HuH-7.5 (cell line): ENCODE data around the gene BSDC1.

Source experiments
- DNase-seq: peaks from one replicate; pipeline ENCODE4 v3.0.0; 2011; ENCODE audit warnings: low spot score

Gene BSDC1

DNA sequence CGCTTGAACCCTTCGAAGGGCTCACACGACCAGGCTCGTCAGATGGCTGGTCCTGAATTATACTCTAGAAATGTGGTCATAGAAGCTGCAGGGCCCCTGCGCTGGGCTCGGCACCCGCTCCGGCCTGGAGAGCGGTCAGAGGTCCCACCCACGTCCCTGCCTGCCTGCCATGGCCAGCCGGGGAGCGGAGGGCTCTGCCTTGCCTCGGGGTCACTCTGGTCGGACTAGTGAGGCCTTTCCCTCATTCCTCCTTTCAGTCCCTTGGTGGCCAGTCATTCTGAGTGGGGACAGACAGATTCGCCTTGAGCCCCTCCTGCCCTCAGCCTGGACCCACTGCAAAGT, 57.7 kb downstream of the BSDC1 start:
- DNase-seq, result no peak

DNA sequence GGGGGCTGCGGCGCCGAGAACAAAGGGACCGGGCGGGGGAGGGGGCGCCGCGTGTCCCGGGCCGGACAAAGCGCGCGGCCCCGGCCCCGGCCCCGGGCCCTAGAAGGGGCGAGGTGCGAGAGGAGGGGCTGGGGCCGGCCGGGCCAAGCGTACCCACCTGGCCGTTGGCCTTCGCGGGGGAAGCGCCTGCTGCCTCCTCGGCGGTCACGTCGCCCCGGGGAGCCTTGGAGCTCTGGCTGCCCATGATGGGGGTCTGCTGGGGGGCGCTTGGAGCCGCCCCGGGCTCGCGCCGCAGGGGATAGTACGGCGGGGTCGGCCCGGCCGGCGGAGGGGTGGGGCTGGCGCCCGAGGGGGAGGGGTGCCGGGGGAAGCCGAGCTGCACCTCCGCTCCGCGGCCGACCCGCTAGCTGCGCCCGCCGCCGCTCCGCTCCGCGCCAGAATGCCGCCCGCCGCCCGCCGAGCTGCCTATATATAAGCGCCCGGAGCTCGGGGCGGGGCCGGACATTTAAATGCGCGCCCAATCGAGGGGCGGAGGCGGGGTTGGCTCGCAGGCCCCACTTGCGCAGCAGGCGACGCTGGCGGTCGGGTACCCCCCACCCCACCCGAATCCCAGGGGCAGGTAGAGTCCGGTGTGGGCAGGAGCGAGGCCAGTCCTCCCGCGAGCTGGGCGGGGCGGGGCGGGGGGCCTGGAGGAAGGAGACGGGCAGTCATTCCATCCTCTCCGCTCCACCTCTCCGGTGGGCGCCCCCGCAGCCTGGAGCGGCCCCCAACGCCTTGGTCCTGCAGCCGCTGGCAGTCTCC, 58.3 kb downstream of the BSDC1 start, which contains the start of gene MARCKSL1:
TSS of gene MARCKSL1 (minus strand) at position 444 of the 801 bp plus-strand sequence. CDS start at position 244, 200 bp downstream.
- peak; percentile 63 for DNase-seq

GRCh38 chr1:32335535-32335789, 58.8 kb downstream of the BSDC1 start:
- no peak for DNase-seq

DNA sequence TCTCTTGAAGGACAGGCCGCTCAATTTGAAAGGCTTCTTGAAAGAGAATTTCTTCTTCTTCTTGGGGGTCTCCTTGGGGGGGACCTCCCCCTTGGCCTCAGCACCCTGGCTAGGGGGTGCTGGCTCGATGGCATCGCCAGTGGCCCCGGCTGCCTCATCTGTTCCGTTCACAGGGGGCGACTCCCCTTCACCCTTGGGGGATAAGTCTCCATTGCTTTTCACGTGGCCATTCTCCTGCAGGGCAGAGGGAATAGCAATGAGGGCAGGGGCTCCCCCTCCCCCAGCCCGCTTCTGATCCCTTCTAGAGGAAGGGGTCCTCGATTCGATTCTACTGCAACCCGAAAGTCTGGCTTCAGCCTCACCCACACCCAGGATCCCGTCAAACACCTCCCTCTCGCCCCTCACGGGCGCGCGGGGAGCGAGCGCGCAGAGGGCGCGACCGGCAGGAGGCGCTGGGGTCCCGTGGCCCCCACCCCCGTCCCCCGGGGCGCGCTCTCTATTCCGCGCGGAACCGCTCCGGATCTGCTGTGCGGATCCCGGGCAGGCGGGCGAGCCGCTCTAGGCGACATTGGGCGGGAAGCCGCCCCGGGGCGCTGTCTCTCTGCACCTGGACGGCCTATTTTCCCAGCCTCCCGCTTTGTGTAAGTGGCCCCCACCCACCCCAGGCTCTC, 59.2 kb downstream of the BSDC1 start:
- peak; percentile 43 for DNase-seq

GRCh38 chr1:32334274-32334861, 59.9 kb downstream of the BSDC1 start:
- no peak for DNase-seq

DNA sequence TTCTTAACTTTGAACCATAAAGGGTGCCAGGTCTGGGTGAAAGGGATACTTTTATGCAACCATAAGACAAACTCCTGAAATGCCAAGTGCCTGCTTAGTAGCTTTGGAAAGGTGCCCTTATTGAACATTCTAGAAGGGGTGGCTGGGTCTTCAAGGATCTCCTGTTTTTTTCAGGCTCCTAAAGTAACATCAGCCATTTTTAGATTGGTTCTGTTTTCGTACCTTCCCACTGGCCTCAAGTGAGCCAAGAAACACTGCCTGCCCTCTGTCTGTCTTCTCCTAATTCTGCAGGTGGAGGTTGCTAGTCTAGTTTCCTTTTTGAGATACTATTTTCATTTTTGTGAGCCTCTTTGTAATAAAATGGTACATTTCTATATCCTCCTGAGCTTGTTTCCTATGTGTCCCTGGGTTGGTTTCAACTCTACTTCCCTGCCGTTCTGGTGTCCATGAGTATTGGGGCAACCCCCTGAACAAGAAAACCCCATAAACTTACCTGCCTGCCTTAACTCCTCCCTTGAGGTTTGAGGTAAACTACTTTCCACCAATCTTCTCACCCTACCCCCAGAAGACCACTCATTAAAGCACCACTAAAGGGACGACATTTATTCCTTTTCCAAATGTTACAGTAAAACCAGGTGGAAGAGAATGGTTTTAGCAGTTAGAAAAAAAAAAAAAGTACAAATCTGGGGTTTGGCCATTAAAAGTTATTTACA, 60.8 kb downstream of the BSDC1 start:
- no peak for DNase-seq

GRCh38 chr1:32332290-32333079, 61.8 kb downstream of the BSDC1 start:
- DNase-seq, result no peak

DNA sequence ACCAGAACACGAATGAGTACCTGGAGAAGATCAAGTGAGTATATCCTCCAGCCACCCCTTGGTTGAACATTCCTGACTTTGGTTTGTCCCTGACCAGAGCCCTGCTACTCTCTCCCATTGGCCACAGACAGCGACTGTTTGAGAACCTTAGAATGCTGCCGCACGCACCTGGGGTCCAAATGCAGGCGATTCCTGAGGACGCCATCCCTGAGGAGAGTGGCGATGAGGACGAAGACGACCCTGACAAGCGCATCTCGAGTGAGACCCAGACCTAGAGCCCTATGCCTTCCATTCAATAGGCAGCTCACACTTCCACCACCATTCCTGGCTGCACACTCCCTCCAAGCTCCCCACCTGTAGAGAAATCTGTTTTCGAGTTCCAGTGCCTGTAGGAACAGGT, 62.7 kb downstream of the BSDC1 start:
- DNase-seq, result no peak

DNA sequence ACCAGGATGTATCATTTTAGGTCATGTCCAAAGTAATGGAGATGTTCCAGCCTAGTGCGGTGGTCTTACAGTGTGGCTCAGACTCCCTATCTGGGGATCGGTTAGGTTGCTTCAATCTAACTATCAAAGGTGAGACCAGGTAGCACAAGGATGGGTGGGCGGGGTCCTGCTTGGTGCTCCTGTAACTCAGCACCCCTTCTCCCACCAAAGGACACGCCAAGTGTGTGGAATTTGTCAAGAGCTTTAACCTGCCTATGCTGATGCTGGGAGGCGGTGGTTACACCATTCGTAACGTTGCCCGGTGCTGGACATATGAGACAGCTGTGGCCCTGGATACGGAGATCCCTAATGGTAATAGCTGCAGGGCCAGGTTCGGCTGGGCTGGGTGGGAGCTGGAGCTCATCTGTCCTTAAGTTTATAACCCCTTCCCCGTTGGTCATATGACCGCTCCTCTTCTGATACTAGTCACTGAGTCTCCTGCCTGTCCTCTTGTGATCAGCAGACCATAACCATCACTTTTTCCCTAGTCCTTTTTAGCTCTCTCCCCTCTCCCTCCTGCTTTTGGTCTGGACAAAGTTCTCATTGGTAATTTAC, 63.6 kb downstream of the BSDC1 start:
- no peak for DNase-seq

- no peak for DNase-seq
Observed at GRCh38 chr1:32329931-32330466, 64.2 kb downstream of the BSDC1 start.

DNA sequence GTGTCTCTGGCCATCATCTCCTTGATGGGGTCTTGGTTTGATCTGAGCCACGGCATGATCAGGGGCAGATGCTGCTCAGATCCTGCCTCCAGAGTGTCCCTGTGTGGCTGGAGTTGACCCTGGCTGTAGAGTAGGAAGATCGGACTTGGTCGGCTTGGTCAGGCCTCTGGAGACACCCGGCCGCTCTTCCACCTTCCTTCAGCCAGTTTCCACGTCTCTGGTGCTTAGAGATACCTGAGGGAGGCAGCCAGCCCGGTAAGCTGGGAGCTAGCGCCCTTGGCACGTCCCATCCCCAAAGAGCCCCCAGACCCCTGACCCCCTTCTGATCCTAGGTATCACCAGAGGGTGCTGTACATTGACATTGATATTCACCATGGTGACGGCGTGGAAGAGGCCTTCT, 67.0 kb downstream of the BSDC1 start:
- DNase-seq, result no peak

- DNase-seq, result no peak
Observed at GRCh38 chr1:32321712-32322291, 72.4 kb downstream of the BSDC1 start.

DNA sequence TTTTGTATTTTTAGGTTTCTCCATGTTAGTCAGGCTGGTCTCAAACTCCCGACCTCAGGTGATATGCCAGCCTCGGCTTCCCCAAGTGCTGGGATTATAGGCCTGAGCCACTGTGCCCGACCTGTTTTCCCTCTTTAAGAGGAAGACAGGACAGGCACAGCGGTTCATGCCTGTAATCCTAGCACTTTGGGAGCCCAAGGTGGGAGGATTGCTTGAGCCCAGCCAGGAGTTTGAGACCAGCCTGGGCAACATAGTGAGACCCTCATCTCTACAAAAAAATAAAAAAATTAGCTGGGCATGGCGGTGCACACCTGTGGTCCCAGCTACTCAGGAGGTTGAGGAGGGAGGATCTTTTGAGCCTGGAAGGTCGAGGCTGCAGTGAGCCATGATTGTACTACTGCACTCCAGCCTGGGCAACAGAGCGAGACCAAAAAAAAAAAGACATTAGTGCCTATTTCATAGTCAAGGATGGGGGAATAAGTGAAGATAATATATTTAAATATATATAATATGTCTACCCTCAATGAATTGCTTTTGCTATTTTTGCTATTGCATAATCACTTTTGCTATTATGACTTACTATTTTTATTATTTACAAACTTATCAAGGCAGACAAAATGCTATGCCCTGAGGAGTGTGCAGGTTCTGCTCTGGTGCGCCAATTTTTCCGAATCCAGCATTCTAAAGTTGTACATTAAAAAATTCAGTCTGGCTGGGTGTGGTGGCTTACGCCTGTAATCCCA, 75.9 kb downstream of the BSDC1 start:
- no peak for DNase-seq

DNA sequence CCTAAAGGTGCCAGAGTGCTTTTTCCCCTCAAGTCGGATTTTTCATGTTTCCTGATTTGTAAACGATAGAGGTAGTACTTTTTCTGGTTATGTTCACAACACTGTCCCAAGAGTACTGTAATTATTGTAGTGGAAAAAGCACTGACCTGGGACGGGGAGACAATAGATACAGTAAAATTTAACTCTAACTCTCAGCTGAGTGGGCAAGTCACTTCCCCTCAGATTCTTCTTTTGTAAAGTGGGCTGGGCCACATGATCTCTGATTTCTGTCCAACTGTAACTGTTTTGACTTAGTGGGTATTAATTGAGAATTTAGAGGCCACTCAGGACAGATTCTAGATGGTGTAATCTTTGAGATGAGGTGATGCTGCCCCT, 77.4 kb downstream of the BSDC1 start:
- DNase-seq, result no peak
